Gastroesophageal sphincter (tissue), 4 donors: ENCODE results near the gene CNTNAP1. TPM values are rescaled to one million over a fixed set of nuclear protein-coding genes. Genes with fewer than 3 reads are reported as not detected.
"Not testable (repeated sequence)": the region's sequence is repeated elsewhere in the genome, so short reads cannot be mapped to it uniquely, and the experiment has no call there.

Source experiments
- ATAC-seq: fragments of 150-250 bp; one replicate; pipeline ENCODE4 v1.9.1; 2016; ENCODE audit warnings: mild to moderate bottlenecking, moderate library complexity
- H3K27ac ChIP-seq, 4 donors: fragments of 200-600 bp; sonication (generic) in 3 of 4; 1 replicate in 3 of 4; 2 replicates in 1 of 4; pipeline ENCODE4 v1.5.1; 2016 to 2019
- H3K27me3 ChIP-seq: fragments of 200-600 bp; sonication (generic); one replicate; pipeline ENCODE4 v1.5.1; 2019
- H3K36me3 ChIP-seq, 2 donors: fragments of 200-600 bp; sonication (generic); one replicate each; pipeline ENCODE4 v1.5.1; 2019; ENCODE audit warnings: control low read depth in 1 of 2
- H3K4me1 ChIP-seq, 3 donors: fragments of 200-600 bp; sonication (generic); 1 replicate in 2 of 3; 2 replicates in 1 of 3; pipeline ENCODE4 v1.5.1; 2016 to 2019; ENCODE audit warnings: control low read depth in 2 of 3
- H3K4me3 ChIP-seq, 2 donors: fragments of 200-600 bp; sonication (generic); one replicate each; pipeline ENCODE4 v1.5.1; 2019; ENCODE audit warnings: mild to moderate bottlenecking in 1 of 2, moderate library complexity in 1 of 2
- H3K9me3 ChIP-seq, 3 donors: fragments of 200-600 bp; sonication (generic); one replicate each; pipeline ENCODE4 v1.5.1; 2017 to 2019; ENCODE audit warnings: control low read depth in 2 of 3
- EP300 ChIP-seq: sonication (generic); formaldehyde crosslinking; IDR thresholded peaks from one replicate; pipeline ENCODE4 v1.6.1; 2017; ENCODE audit warnings: antibody characterized with exemption, mild to moderate bottlenecking
- POLR2A ChIP-seq, 2 donors: fragments of 450-650 bp; IDR thresholded peaks; one replicate each; pipeline ENCODE4 v1.6.1; 2017; ENCODE audit warnings: antibody characterized with exemption in 2 of 2, mild to moderate bottlenecking in 2 of 2, moderate library complexity in 1 of 2
- POLR2AphosphoS5 ChIP-seq: sonication (generic); formaldehyde crosslinking; IDR thresholded peaks from one replicate; pipeline ENCODE4 v1.6.1; 2017; ENCODE audit warnings: antibody characterized with exemption
- WGBS, 2 donors: methylation state at CpG; one replicate each; pipeline ENCODE4 v1.1.5; 2018; ENCODE audit warnings: low coverage in 1 of 2; 5-methylcytosine and 5-hydroxymethylcytosine counted together
- total RNA-seq, 4 donors: library from RNA; depleted of rRNA; stranded (reverse); fragments of >200 nt; gene quantifications; one replicate each; pipeline ENCODE4 v1.1.0, GENCODE V29; 2016
- TF ChIP-seq, protein P1 (sequence below), 4 experiments: fragments of 200-600 bp in 2 of 4; fragments of 450-650 bp in 2 of 4; sonication (generic) in 1 of 4; IDR thresholded peaks; one replicate each; pipeline ENCODE4 v1.5.1; 2017 to 2019; ENCODE audit warnings: antibody characterized with exemption in 4 of 4, mild to moderate bottlenecking in 2 of 4, moderate library complexity in 2 of 4

CNTNAP1 gene
- total RNA-seq, 4 donors from 2014 or later: 1.7 to 14.5 (median 9.1) TPM

DNA sequence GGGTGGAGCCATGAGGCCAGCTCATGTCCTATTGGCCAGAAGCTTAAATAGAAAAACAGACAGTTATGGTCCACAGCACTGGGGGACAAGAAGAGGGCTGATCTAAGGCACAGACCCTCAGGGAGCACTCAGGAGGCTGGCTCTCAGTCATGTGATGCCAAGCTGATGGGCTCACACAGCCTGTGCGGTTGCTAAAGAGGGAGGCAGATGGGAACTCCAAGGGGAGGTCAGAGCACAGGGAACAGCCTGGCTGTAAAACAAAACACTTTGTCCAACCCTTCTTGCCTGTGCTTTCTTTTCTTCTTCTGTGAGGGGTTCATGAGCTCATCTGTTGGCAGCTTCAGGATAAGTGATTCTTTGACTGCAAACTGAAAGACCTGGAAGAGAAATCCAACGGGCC is 27.2 kb downstream of the CNTNAP1 start:
- Histone ChIP-seq H3K27ac (no peak overlapping the region), H3K27me3 (no peaks in the 10 kb centered on the region), H3K4me1 (no peaks in the 10 kb centered on the region), H3K36me3 (peaks cover 0 to 100% of the 10 kb centered on the region in 2 donors), H3K9me3 (no peaks in the 10 kb centered on the region), H3K4me3 (no peak overlapping the region)
- 64 to 83% methylated on average over 1 to 2 of the region's 2 CpGs for WGBS, 2 donors
- TF ChIP-seq POLR2AphosphoS5 (no peak), POLR2A (IDR thresholded peaks at IDR 0.05) (no peak), EP300 (no peak)
- TF ChIP-seq, protein P1, sequence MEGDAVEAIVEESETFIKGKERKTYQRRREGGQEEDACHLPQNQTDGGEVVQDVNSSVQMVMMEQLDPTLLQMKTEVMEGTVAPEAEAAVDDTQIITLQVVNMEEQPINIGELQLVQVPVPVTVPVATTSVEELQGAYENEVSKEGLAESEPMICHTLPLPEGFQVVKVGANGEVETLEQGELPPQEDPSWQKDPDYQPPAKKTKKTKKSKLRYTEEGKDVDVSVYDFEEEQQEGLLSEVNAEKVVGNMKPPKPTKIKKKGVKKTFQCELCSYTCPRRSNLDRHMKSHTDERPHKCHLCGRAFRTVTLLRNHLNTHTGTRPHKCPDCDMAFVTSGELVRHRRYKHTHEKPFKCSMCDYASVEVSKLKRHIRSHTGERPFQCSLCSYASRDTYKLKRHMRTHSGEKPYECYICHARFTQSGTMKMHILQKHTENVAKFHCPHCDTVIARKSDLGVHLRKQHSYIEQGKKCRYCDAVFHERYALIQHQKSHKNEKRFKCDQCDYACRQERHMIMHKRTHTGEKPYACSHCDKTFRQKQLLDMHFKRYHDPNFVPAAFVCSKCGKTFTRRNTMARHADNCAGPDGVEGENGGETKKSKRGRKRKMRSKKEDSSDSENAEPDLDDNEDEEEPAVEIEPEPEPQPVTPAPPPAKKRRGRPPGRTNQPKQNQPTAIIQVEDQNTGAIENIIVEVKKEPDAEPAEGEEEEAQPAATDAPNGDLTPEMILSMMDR (IDR thresholded peaks at IDR 0.05): no peak
- no peak for ATAC-seq

DNA sequence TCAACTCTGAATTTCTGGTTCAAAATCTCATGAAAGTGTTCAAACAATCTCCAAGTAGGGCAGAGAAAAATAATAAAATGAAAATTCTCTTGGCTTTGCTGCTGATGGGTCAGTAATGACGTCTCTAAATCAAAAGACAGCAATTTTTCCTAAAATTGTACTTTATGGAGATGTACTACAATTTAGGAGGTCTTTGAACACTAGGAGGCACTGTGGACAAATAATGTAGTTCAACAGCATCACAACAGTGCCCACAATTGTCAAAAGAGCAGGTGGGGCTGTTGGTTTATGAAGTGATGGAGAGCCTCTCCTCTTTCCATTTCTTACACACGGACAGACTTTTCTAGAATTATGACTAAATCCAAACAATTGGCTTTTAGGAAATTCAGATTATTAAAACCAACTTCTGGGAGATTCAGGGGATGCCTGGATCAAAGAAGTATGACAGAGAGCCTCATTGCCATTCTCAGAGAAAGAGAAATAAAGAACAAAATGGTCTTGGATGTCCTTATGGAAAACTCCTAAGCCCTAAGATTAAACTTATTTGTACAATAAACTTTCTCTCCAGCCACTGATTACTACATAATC is 38.8 kb downstream of the CNTNAP1 start:
- Histone ChIP-seq H3K36me3 (peaks cover 5 to 100% of the 10 kb centered on the region in 2 donors), H3K4me3 (no peak overlapping the region), H3K9me3 (no peaks in the 10 kb centered on the region), H3K27me3 (no peaks in the 10 kb centered on the region), H3K4me1 (no peaks in the 10 kb centered on the region), H3K27ac (peak overlapping the region in 1 of 4 donors; percentile 38)
- ATAC-seq: peak; percentile 71
- TF ChIP-seq, protein P1 (IDR thresholded peaks at IDR 0.05): peak; percentile 52 to 83 (median 74)
- TF ChIP-seq EP300: no peak
- 9% methylated on average over 2 of the region's 2 CpGs for WGBS, 2 donors

DNA sequence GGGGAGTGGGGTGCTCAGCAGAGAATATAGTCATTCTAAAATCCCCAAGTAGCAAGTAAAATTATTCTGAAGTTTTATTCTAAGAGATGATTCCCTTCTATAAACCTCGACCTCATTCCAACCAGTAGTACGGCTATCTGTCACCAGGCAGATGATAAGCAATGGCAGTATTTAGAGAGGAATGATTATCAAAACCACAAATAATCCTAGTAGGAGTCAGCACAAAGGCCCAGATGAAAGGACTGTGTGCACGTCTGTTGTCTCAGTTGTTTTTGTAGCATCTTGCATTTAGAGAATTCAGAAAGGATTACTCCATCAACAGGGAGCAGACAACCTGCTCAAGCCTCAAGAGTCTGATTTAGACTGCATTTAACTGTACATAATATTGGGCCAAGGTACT is 41.3 kb downstream of the CNTNAP1 start:
- no peaks in the 10 kb centered on the region for H3K27me3 ChIP-seq
- no peak for ATAC-seq
- no peaks in the 10 kb centered on the region for H3K4me1 ChIP-seq
- TF ChIP-seq EP300 (no peak), POLR2A (IDR thresholded peaks at IDR 0.05) (no peak), POLR2AphosphoS5 (no peak)
- TF ChIP-seq, protein P1 (IDR thresholded peaks at IDR 0.05): no peak
- no peak overlapping the region for H3K27ac ChIP-seq
- H3K4me3 ChIP-seq: no peak overlapping the region
- 72 to 75% methylated on average over 2 to 3 of the region's 3 CpGs for WGBS, 2 donors
- H3K9me3 ChIP-seq: no peaks in the 10 kb centered on the region
- H3K36me3 ChIP-seq: peaks cover 0 to 100% of the 10 kb centered on the region in 2 donors

DNA sequence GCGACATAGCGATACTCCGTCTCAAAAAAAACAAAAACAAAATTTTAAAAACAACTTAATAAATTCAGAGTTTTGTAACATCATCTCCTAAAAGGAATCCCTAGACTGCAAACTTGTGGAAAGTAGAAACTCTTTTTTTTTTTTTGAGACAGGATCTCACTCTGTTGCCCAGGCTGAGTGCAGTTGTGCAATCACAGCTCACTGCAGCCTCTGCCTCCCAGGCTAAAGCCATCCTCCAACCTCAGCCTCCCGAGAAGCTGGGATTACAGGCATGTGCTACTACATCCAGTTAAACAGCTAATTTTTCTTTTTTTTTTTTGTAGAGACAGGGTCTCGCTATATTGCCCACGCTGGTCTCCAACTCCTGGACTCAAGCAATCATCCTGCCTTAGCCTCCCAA is 42.8 kb downstream of the CNTNAP1 start:
- H3K27ac ChIP-seq: no peak overlapping the region
- no peaks in the 10 kb centered on the region for H3K27me3 ChIP-seq
- peaks cover 0 to 100% of the 10 kb centered on the region in 2 donors for H3K36me3 ChIP-seq
- TF ChIP-seq POLR2AphosphoS5 (no peak), POLR2A (IDR thresholded peaks at IDR 0.05) (no peak), EP300 (no peak)
- TF ChIP-seq, protein P1 (IDR thresholded peaks at IDR 0.05): no peak
- no peaks in the 10 kb centered on the region for H3K4me1 ChIP-seq
- H3K4me3 ChIP-seq: no peak overlapping the region
- ATAC-seq: no peak
- 87 to 98% methylated on average over 5 to 6 of the region's 6 CpGs for WGBS, 2 donors
- H3K9me3 ChIP-seq: no peaks in the 10 kb centered on the region

DNA sequence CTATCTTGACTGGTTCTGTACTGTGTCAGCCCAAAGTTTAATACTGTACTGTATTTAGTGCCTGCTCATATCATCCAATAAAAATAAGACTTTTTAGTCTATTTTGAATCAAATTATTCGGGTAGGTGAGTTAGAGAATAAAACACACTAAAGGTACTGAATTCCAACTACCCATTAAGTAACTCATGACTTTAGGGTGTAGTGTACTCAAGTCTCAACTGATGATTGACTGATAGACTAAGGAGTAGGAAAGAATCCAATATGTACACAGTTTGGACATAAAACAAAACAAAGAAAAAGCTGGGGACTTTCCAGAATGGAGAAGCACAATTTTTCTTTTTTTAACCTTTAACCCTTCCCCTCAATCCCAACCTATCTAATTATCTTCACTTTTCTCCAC is 58.4 kb downstream of the CNTNAP1 start:
- 54 to 65% methylated on average over 1 of the region's 1 CpG for WGBS, 2 donors
- no peak overlapping the region for H3K27ac ChIP-seq
- ATAC-seq: no peak
- no peaks in the 10 kb centered on the region for H3K9me3 ChIP-seq
- H3K4me3 ChIP-seq: no peak overlapping the region
- H3K27me3 ChIP-seq: no peaks in the 10 kb centered on the region
- peaks cover 0 to 20% of the 10 kb centered on the region in 2 donors for H3K36me3 ChIP-seq
- peaks cover 0 to 53% (median 7%) of the 10 kb centered on the region in 3 donors for H3K4me1 ChIP-seq
- TF ChIP-seq POLR2AphosphoS5 (no peak), POLR2A (IDR thresholded peaks at IDR 0.05) (no peak), EP300 (no peak)
- TF ChIP-seq, protein P1 (IDR thresholded peaks at IDR 0.05): no peak

DNA sequence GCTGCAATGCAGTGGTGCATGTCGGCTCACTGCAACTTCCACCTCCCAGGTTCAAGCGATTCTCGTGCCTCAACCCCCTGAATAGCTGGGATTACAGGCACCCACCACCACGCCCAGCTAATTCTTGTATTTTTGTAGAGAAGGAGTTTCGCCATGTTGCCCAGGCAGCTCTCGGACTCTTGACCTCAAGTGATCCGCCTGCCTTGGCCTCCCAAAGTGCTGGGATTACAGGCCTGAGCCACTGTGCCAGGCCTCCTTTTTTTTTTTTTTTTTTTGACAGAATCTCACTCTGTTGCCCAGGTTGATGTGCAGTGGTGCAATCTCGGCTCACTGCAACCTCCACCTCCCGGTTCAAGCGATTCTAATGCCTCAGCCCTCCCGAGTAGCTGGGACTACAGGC is 60.6 kb downstream of the CNTNAP1 start:
- not testable (repeated sequence) for H3K9me3 ChIP-seq, H3K4me3 ChIP-seq, ATAC-seq, H3K27me3 ChIP-seq
- Histone ChIP-seq H3K36me3 (peaks cover 0 to 12% of the 10 kb centered on the region in 2 donors), H3K4me1 (peaks cover 0 to 51% (median 7%) of the 10 kb centered on the region in 3 donors), H3K27ac (peak overlapping the region in 2 of 4 donors; percentile 92 to 95)
- WGBS, 2 donors: 90 to 93% methylated on average over 3 to 8 of the region's 11 CpGs
